ACC112 (cell line): Measurements from ENCODE around the gene TRIML2.

Experiments used
- H2AFZ ChIP-seq: fragments of 200-600 bp; sonication (generic); one replicate; pipeline ENCODE4 v1.6.0; 2017; ENCODE audit warnings: antibody characterized with exemption, low read length; ENCODE audit not compliant: unreplicated experiment
- H3K27ac ChIP-seq: fragments of 200-600 bp; sonication (generic); 2 replicates; pipeline ENCODE4 v1.5.1; 2014; ENCODE audit warnings: low read depth, mild to moderate bottlenecking, antibody characterized with exemption, low read length, moderate library complexity
- H3K27me3 ChIP-seq: fragments of 200-600 bp; sonication (generic); 2 replicates; pipeline ENCODE4 v1.6.1; 2014; ENCODE audit warnings: mild to moderate bottlenecking, antibody characterized with exemption, low read length, moderate library complexity, mixed read lengths; ENCODE audit not compliant: insufficient read depth
- H3K36me3 ChIP-seq: fragments of 200-600 bp; sonication (generic); 2 replicates; pipeline ENCODE4 v1.6.1; 2016; ENCODE audit warnings: mild to moderate bottlenecking, antibody characterized with exemption, low read length, moderate library complexity, mixed read lengths; ENCODE audit not compliant: insufficient read depth
- H3K4me1 ChIP-seq: fragments of 200-600 bp; sonication (generic); one replicate; pipeline ENCODE4 v1.6.1; 2016; ENCODE audit warnings: low read length, mixed read lengths; ENCODE audit not compliant: insufficient read depth, unreplicated experiment, control insufficient read depth
- H3K4me3 ChIP-seq: fragments of 200-600 bp; sonication (generic); 2 replicates; pipeline ENCODE4 v1.5.1; 2014; ENCODE audit warnings: mild to moderate bottlenecking, low read depth, low read length
- H3K79me2 ChIP-seq: fragments of 200-600 bp; sonication (generic); one replicate; pipeline ENCODE4 v1.6.0; 2016; ENCODE audit warnings: low read length; ENCODE audit not compliant: control insufficient read depth, unreplicated experiment, insufficient read depth

Gene TRIML2

GRCh38 chr4:188109157-188109755, at the start of gene TRIML2:
TSS of gene TRIML2 (minus strand) at chr4:188109603. CDS start at chr4:188105368, 4,235 bp downstream.
- no peak within 1 kb of the TSS for H2AFZ ChIP-seq
- H3K27me3 ChIP-seq, result no peaks in the 10 kb centered on the region
- peaks cover 34% of the 10 kb centered on the region for H3K4me1 ChIP-seq
- H3K4me3 ChIP-seq, result no peak within 1 kb of the TSS
- peak within 1 kb of the TSS; percentile 57 for H3K27ac ChIP-seq
- H3K79me2 ChIP-seq, result no peaks in the 10 kb centered on the region
- H3K36me3 ChIP-seq, result no peaks in the 10 kb centered on the region

GRCh38 chr4:188158336-188158735, 48.9 kb upstream of the TRIML2 start:
- Histone ChIP-seq H3K79me2 (no peaks in the 10 kb centered on the region), H3K27me3 (no peaks in the 10 kb centered on the region), H3K36me3 (no peaks in the 10 kb centered on the region), H3K4me1 (no peaks in the 10 kb centered on the region), H2AFZ (no peak overlapping the region), H3K4me3 (no peak overlapping the region), H3K27ac (no peak overlapping the region)

- Histone ChIP-seq H3K27ac (no peak overlapping the region), H3K4me3 (no peak overlapping the region), H3K79me2 (no peaks in the 10 kb centered on the region), H3K27me3 (no peaks in the 10 kb centered on the region), H2AFZ (no peak overlapping the region), H3K36me3 (no peaks in the 10 kb centered on the region), H3K4me1 (no peaks in the 10 kb centered on the region)
Measured at GRCh38 chr4:188154668-188155405, 45.4 kb upstream of the TRIML2 start.

GRCh38 chr4:188147776-188148175, 38.4 kb upstream of the TRIML2 start:
- no peaks in the 10 kb centered on the region for H3K36me3 ChIP-seq
- no peaks in the 10 kb centered on the region for H3K27me3 ChIP-seq
- H3K4me1 ChIP-seq, result no peaks in the 10 kb centered on the region
- H3K79me2 ChIP-seq, result no peaks in the 10 kb centered on the region
- H3K4me3 ChIP-seq, result no peak overlapping the region
- no peak overlapping the region for H3K27ac ChIP-seq
- no peak overlapping the region for H2AFZ ChIP-seq

GRCh38 chr4:188147176-188147575, 37.8 kb upstream of the TRIML2 start:
- no peaks in the 10 kb centered on the region for H3K27me3 ChIP-seq
- no peaks in the 10 kb centered on the region for H3K79me2 ChIP-seq
- H2AFZ ChIP-seq, result no peak overlapping the region
- no peaks in the 10 kb centered on the region for H3K4me1 ChIP-seq
- H3K36me3 ChIP-seq, result no peaks in the 10 kb centered on the region
- H3K4me3 ChIP-seq, result no peak overlapping the region
- no peak overlapping the region for H3K27ac ChIP-seq

GRCh38 chr4:188146618-188147017, 37.2 kb upstream of the TRIML2 start:
- Histone ChIP-seq H2AFZ (no peak overlapping the region), H3K4me1 (no peaks in the 10 kb centered on the region), H3K27me3 (no peaks in the 10 kb centered on the region), H3K79me2 (no peaks in the 10 kb centered on the region), H3K36me3 (no peaks in the 10 kb centered on the region), H3K27ac (no peak overlapping the region), H3K4me3 (no peak overlapping the region)

GRCh38 chr4:188145601-188146000, 36.2 kb upstream of the TRIML2 start:
- H3K36me3 ChIP-seq, result no peaks in the 10 kb centered on the region
- no peaks in the 10 kb centered on the region for H3K79me2 ChIP-seq
- H3K4me1 ChIP-seq, result no peaks in the 10 kb centered on the region
- H3K27me3 ChIP-seq, result no peaks in the 10 kb centered on the region
- H2AFZ ChIP-seq, result no peak overlapping the region
- no peak overlapping the region for H3K27ac ChIP-seq
- H3K4me3 ChIP-seq, result no peak overlapping the region

- Histone ChIP-seq H3K27ac (no peak overlapping the region), H3K4me1 (no peaks in the 10 kb centered on the region), H3K79me2 (no peaks in the 10 kb centered on the region), H2AFZ (no peak overlapping the region), H3K27me3 (no peaks in the 10 kb centered on the region), H3K36me3 (no peaks in the 10 kb centered on the region), H3K4me3 (no peak overlapping the region)
Measured at GRCh38 chr4:188143731-188144130, 34.3 kb upstream of the TRIML2 start.

- H3K79me2 ChIP-seq, result no peaks in the 10 kb centered on the region
Measured at GRCh38 chr4:188139671-188140070, 30.3 kb upstream of the TRIML2 start.

GRCh38 chr4:188139141-188139540, 29.7 kb upstream of the TRIML2 start, which contains the start of gene TRIML1:
TSS of gene TRIML1 (plus strand) at chr4:188139441. CDS start at chr4:188139559, 118 bp downstream.
- no peak within 1 kb of the TSS for H2AFZ ChIP-seq
- H3K4me3 ChIP-seq, result no peak within 1 kb of the TSS
- H3K79me2 ChIP-seq, result no peaks in the 10 kb centered on the region
- no peak within 1 kb of the TSS for H3K27ac ChIP-seq
- no peaks in the 10 kb centered on the region for H3K36me3 ChIP-seq
- no peaks in the 10 kb centered on the region for H3K27me3 ChIP-seq
- H3K4me1 ChIP-seq, result no peaks in the 10 kb centered on the region

More at GRCh38 chr4:188139671-188140070, 30.3 kb upstream of the TRIML2 start:
- Histone ChIP-seq H2AFZ (no peak overlapping the region), H3K4me1 (no peaks in the 10 kb centered on the region), H3K27me3 (no peaks in the 10 kb centered on the region), H3K4me3 (no peak overlapping the region), H3K27ac (no peak overlapping the region), H3K36me3 (no peaks in the 10 kb centered on the region)

- no peaks in the 10 kb centered on the region for H3K4me1 ChIP-seq
- H2AFZ ChIP-seq, result no peak overlapping the region
- no peaks in the 10 kb centered on the region for H3K36me3 ChIP-seq
- H3K27me3 ChIP-seq, result no peaks in the 10 kb centered on the region
- no peak overlapping the region for H3K27ac ChIP-seq
- H3K4me3 ChIP-seq, result no peak overlapping the region
- H3K79me2 ChIP-seq, result no peaks in the 10 kb centered on the region
Measured at GRCh38 chr4:188138227-188138626, 28.8 kb upstream of the TRIML2 start.
